ENCODE measurements around the gene RAC2.

RAC2 gene

GRCh38 chr22:37244114-37244921 is at the start of gene RAC2:
Gene RAC2, minus strand, starts transcription at chr22:37244269. Its CDS starts 121 bp downstream, at chr22:37244148.
- DNase-seq (ENCODE audit: low spot score), result peak; percentile 63

- DNase-seq (ENCODE audit: low spot score), result no peak
Measured at GRCh38 chr22:37293172-37293571, 49.1 kb upstream of the RAC2 start.

- DNase-seq (ENCODE audit: low spot score), result no peak
Measured at GRCh38 chr22:37292641-37293040, 48.6 kb upstream of the RAC2 start.

GRCh38 chr22:37291559-37292298 is 47.7 kb upstream of the RAC2 start:
- DNase-seq (ENCODE audit: low spot score), result no peak

- peak; percentile 73 for DNase-seq (ENCODE audit: low spot score)
Measured at GRCh38 chr22:37290737-37291136, 46.7 kb upstream of the RAC2 start.

- DNase-seq (ENCODE audit: low spot score), result no peak
Measured at GRCh38 chr22:37289156-37289735, 45.2 kb upstream of the RAC2 start.

- no peak for DNase-seq (ENCODE audit: low spot score)
Measured at GRCh38 chr22:37288521-37288920, 44.5 kb upstream of the RAC2 start.

- DNase-seq (ENCODE audit: low spot score), result no peak
Measured at GRCh38 chr22:37287550-37287951, 43.5 kb upstream of the RAC2 start.

GRCh38 chr22:37285937-37286336 is 41.9 kb upstream of the RAC2 start:
- DNase-seq (ENCODE audit: low spot score), result no peak

- DNase-seq (ENCODE audit: low spot score), result no peak
Measured at GRCh38 chr22:37284805-37285355, 40.8 kb upstream of the RAC2 start.

- DNase-seq (ENCODE audit: low spot score), result no peak
Measured at GRCh38 chr22:37284126-37284804, 40.2 kb upstream of the RAC2 start.

- no peak for DNase-seq (ENCODE audit: low spot score)
Measured at GRCh38 chr22:37283393-37283937, 39.4 kb upstream of the RAC2 start.

GRCh38 chr22:37282385-37282677 is 38.3 kb upstream of the RAC2 start, which contains the start of gene CYTH4:
Gene CYTH4, plus strand, starts transcription at chr22:37282508. Its CDS starts 62 bp downstream, at chr22:37282570.
- no peak for DNase-seq (ENCODE audit: low spot score)

GRCh38 chr22:37281646-37282384 is 37.7 kb upstream of the RAC2 start:
- no peak for DNase-seq (ENCODE audit: low spot score)

- no peak for DNase-seq (ENCODE audit: low spot score)
Measured at GRCh38 chr22:37281195-37281594, 37.1 kb upstream of the RAC2 start.

GRCh38 chr22:37280718-37281117 is 36.6 kb upstream of the RAC2 start:
- DNase-seq (ENCODE audit: low spot score), result no peak

GRCh38 chr22:37279331-37280181 is 35.5 kb upstream of the RAC2 start:
- DNase-seq (ENCODE audit: low spot score), result no peak

- no peak for DNase-seq (ENCODE audit: low spot score)
Measured at GRCh38 chr22:37278261-37278660, 34.2 kb upstream of the RAC2 start.

GRCh38 chr22:37277384-37277783 is 33.3 kb upstream of the RAC2 start:
- DNase-seq (ENCODE audit: low spot score), result no peak

- DNase-seq (ENCODE audit: low spot score), result peak; percentile 29
Measured at GRCh38 chr22:37276776-37277175, 32.7 kb upstream of the RAC2 start.

Measured in AG08395 (cell line).